Adrenal gland (tissue), 12 donors: Measurements from ENCODE around the gene SPINK4. TPM values are rescaled to one million over a fixed set of nuclear protein-coding genes. Genes with fewer than 3 reads are reported as not detected.
A peak's percentile ranks its signal among the peaks of the same experiment; 100 is the strongest.

Experiments
- DNase-seq, 7 donors: peaks; one replicate each; pipeline ENCODE4 v3.0.0-alpha.2; 2019 to 2020
- H3K27ac ChIP-seq, 5 donors: fragments of 200-600 bp; sonication (generic) in 4 of 5; 1 replicate in 3 of 5; 2 replicates in 2 of 5; pipeline versions ENCODE4 v1.5.1 to v1.8.0; 2016 to 2020; ENCODE audit warnings: mild to moderate bottlenecking in 1 of 5
- H3K27me3 ChIP-seq: fragments of 200-600 bp; 2 replicates; pipeline ENCODE4 v1.8.0; 2021
- H3K36me3 ChIP-seq, 2 donors: fragments of 200-600 bp; replicated peaks in 1 of 2; 1 replicate in 1 of 2; 2 replicates in 1 of 2; pipeline versions ENCODE4 v1.5.1 to v1.8.0; 2018 to 2022
- H3K4me1 ChIP-seq, 2 donors: fragments of 200-600 bp; replicated peaks in 1 of 2; 1 replicate in 1 of 2; 2 replicates in 1 of 2; pipeline versions ENCODE4 v1.5.1 to v1.8.0; 2018 to 2021
- H3K4me3 ChIP-seq, 4 donors: fragments of 200-600 bp; sonication (generic) in 3 of 4; one replicate each; pipeline ENCODE4 v1.5.1; 2016 to 2018
- H3K9me3 ChIP-seq, 3 donors: fragments of 200-600 bp; sonication (generic) in 1 of 3; replicated peaks in 1 of 3; 1 replicate in 2 of 3; 2 replicates in 1 of 3; pipeline versions ENCODE4 v1.5.1 to v1.8.0; 2016 to 2021
- POLR2A ChIP-seq, 2 donors: fragments of 450-650 bp; IDR thresholded peaks; one replicate each; pipeline ENCODE4 v1.6.1; 2017; ENCODE audit warnings: antibody characterized with exemption in 2 of 2, mild to moderate bottlenecking in 2 of 2, moderate library complexity in 1 of 2
- WGBS, 4 donors: extraction: QIAGEN DNeasy Blood & Tissue Kit in 2 of 4; methylation state at CpG; one replicate each; pipeline versions ENCODE4 v1.1.5 to v1.1.7; 2013 to 2017; 5-methylcytosine and 5-hydroxymethylcytosine counted together
- intact Hi-C, 2 donors: fragments of 100-400 bp; cut with DNase I; formaldehyde crosslinking; loops; one replicate each; pipeline versions ENCODE4 v1.14.1 to v1.15.0; 2022 to 2023
- polyA plus RNA-seq, 3 donors: library from polyadenylated mRNA; stranded (reverse); fragments of 200-250 nt in 2 of 3; fragments of 350-450 nt in 1 of 3; fragmentation: Illumina TruSeq in 1 of 3; extraction: RNeasy Lipid Tissue Mini Kit (QIAGEN cat#74804) in 1 of 3; gene quantifications; one replicate each; pipeline ENCODE4 v1.2.3, GENCODE V29; 2013 to 2014
- total RNA-seq, 9 donors: library from RNA; depleted of rRNA in 4 of 9; stranded (reverse); fragments of >200 nt in 4 of 9; fragments of 120-200 nt in 1 of 9; fragmentation: NEBNext Ultra II Directional in 1 of 9; extraction: Animal tissue kit (Norgen Biotek cat#: 25700) in 1 of 9; gene quantifications; one replicate each; pipeline versions ENCODE4 v1.1.0 to v1.2.4, GENCODE V29; 2013 to 2023
- TF ChIP-seq, protein P1 (sequence below), 6 experiments: fragments of 450-650 bp in 4 of 6; fragments of 200-600 bp in 2 of 6; sonication (generic) in 1 of 6; IDR thresholded peaks; 1 replicate in 5 of 6; 2 replicates in 1 of 6; pipeline versions ENCODE4 v1.5.1 to v1.8.0; 2016 to 2021; ENCODE audit warnings: antibody characterized with exemption in 6 of 6, mild to moderate bottlenecking in 2 of 6, moderate library complexity in 1 of 6
- donor health status: healthy with polysubstance abuse.
- donor health status: Bipolar disorder and iron deficiency.
- donor health status: DM: yes; HTN: yes; CAD: no.
- donor health status: DM: no; HTN: no; CAD: no.
- donor health status: DM: no; HTN: no; CAD: no.
- donor health status: DM: yes; HTN: yes; CAD: no.

SPINK4 gene
- total and polyA plus RNA-seq, 12 donors = 1.7 to 12.0 (median 4.3) TPM; not detected in 7

DNA sequence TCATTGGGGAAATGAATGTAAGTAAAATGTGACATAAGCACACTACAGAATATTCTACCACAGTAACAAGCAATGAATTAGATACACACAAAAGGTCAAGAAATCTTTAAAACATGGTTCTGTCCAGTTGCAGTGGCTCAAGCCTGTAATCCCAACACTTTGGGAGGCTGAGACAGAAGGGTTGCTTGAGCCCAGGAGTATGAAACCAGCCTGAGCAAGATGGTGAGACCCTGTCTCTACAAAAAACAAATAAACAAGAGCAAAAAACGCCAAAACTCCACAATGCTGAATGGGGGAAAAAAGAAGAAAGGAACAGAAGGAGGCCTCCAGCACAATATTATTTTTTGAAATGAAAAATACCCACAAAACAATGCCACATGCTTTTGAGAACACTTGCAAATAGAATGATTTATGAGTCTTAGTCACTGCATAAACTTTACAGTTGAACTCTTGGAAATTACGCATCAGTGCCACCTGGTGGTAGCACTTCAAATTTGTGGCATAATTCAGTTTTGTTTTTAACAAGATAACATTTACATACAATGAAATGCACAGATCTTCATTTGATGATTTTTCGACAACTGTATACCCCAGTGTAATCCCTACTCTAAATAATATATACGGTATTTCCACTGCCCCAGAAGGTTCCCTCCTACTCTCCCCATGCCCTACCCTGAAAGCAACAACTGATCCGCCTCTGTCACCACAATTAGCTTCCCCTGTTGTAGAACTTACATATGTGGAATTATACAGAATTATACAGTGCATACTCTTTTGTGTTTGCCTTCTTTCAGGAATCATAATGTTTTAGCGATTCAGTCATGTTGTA is 14.4 kb upstream of the SPINK4 start:
- intact Hi-C loops = no loop called here
- Histone ChIP-seq H3K9me3 (no peaks in the 10 kb centered on the region), H3K4me3 (no peak overlapping the region), H3K36me3 (no peaks in the 10 kb centered on the region), H3K4me1 (peaks cover 5% of the 10 kb centered on the region in 2 donors), H3K27ac (no peak overlapping the region), H3K27me3 (no peaks in the 10 kb centered on the region)
- TF ChIP-seq POLR2A (IDR thresholded peaks at IDR 0.05) = no peak
- TF ChIP-seq, protein P1, sequence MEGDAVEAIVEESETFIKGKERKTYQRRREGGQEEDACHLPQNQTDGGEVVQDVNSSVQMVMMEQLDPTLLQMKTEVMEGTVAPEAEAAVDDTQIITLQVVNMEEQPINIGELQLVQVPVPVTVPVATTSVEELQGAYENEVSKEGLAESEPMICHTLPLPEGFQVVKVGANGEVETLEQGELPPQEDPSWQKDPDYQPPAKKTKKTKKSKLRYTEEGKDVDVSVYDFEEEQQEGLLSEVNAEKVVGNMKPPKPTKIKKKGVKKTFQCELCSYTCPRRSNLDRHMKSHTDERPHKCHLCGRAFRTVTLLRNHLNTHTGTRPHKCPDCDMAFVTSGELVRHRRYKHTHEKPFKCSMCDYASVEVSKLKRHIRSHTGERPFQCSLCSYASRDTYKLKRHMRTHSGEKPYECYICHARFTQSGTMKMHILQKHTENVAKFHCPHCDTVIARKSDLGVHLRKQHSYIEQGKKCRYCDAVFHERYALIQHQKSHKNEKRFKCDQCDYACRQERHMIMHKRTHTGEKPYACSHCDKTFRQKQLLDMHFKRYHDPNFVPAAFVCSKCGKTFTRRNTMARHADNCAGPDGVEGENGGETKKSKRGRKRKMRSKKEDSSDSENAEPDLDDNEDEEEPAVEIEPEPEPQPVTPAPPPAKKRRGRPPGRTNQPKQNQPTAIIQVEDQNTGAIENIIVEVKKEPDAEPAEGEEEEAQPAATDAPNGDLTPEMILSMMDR (IDR thresholded peaks at IDR 0.05) = peak; percentile 63 to 95 (median 92)
- DNase-seq = peak; percentile 41 to 88 (median 76)
- 20 to 23% (median 23%) methylated on average over 6 of the region's 6 CpGs for WGBS, 4 donors

DNA sequence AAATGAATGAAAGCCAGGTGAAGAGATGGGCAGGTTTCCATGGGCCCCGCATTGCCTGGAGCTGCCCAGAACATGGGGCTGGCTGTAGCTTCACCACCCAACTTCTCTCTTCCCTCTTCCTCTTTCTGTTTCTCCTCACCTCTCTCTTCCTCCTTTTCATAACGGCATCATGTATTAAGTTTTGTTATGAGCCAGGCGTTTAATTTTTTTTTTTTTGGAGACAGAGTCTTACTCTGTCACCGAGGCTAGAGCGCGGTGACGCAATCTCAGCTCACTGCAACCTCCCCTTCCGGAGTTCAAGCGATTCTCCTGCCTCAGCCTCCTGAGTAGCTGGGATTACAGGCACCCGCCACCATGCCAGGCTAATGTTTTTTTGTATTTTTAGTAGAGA is 13.0 kb upstream of the SPINK4 start:
- H3K36me3 ChIP-seq = no peaks in the 10 kb centered on the region
- WGBS, 4 donors = 69 to 78% (median 72%) methylated on average over 10 of the region's 10 CpGs
- TF ChIP-seq, protein P1 (IDR thresholded peaks at IDR 0.05) = no peak
- TF ChIP-seq POLR2A (IDR thresholded peaks at IDR 0.05) = no peak
- H3K4me1 ChIP-seq = peaks cover 5% of the 10 kb centered on the region in 2 donors
- no peaks in the 10 kb centered on the region for H3K27me3 ChIP-seq
- no peaks in the 10 kb centered on the region for H3K9me3 ChIP-seq
- peak in 5 of 7 donors; percentile 44 to 74 (median 59) for DNase-seq
- H3K27ac ChIP-seq = peak overlapping the region in 2 of 5 donors; percentile 17 to 52
- intact Hi-C loops = no loop called here
- H3K4me3 ChIP-seq = no peak overlapping the region

DNA sequence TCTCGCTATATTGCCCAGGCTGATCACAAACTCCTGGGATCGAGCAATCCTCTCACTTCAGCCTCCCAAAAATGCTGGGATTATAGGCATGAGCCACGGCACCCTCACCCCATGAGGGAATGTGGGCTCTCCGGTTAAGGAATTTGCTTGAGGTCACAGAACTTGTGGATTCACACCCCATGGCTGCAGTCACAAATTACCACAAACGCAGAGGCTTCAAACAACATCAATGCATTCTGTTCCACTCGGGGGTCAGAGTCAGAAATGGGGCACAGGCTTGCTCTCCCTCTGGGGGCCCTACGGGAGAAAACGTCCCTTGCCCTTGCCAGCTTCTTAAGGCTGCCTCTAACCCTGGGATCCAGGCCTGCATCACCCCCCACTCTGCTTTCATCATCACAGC is 12.2 kb upstream of the SPINK4 start:
- DNase-seq = no peak
- H3K4me3 ChIP-seq = no peak overlapping the region
- no peak overlapping the region for H3K27ac ChIP-seq
- H3K9me3 ChIP-seq = no peaks in the 10 kb centered on the region
- H3K27me3 ChIP-seq = no peaks in the 10 kb centered on the region
- no peaks in the 10 kb centered on the region for H3K36me3 ChIP-seq
- H3K4me1 ChIP-seq = peaks cover 5% of the 10 kb centered on the region in 2 donors
- TF ChIP-seq, protein P1 (IDR thresholded peaks at IDR 0.05) = no peak
- no peak for TF ChIP-seq POLR2A (IDR thresholded peaks at IDR 0.05)
- 74 to 81% (median 79%) methylated on average over 8 of the region's 8 CpGs for WGBS, 4 donors
- intact Hi-C loops = no loop called here

DNA sequence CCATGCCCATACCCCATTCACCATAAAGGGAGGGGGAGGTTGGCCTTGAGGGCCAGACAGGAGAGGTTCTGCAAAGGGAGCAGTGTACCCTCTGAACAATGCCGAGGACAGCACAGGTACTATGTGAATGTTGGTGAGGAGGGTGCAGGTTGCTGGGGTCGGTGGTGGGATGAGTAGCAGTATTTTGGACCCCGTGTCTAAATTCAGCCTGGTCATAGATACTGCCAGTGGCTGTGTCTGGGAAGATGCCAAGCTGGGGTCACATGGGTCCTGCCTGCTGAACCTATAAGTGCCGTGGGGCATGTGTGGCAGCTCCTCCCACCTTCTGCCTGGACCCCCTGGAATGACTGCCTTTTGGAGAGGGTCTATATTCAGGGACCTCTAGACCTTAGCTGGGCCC is 11.4 kb upstream of the SPINK4 start:
- TF ChIP-seq, protein P1 (IDR thresholded peaks at IDR 0.05) = no peak
- TF ChIP-seq POLR2A (IDR thresholded peaks at IDR 0.05) = no peak
- H3K4me3 ChIP-seq = no peak overlapping the region
- no peak for DNase-seq
- H3K36me3 ChIP-seq = no peaks in the 10 kb centered on the region
- peaks cover 5% of the 10 kb centered on the region in 2 donors for H3K4me1 ChIP-seq
- WGBS, 4 donors = 57 to 86% (median 74%) methylated on average over 4 of the region's 4 CpGs
- H3K27ac ChIP-seq = no peak overlapping the region
- intact Hi-C loops = no loop called here
- H3K27me3 ChIP-seq = no peaks in the 10 kb centered on the region
- no peaks in the 10 kb centered on the region for H3K9me3 ChIP-seq
